Measurements from ENCODE around the gene GSC2. TPM values are rescaled to one million over a fixed set of nuclear protein-coding genes. Genes with fewer than 3 reads are reported as not detected.

GSC2 gene
- total RNA-seq, 3 donors from 2014 or later (not counting 1 experiment from before 2014, with no cell fraction given) = not detected

DNA sequence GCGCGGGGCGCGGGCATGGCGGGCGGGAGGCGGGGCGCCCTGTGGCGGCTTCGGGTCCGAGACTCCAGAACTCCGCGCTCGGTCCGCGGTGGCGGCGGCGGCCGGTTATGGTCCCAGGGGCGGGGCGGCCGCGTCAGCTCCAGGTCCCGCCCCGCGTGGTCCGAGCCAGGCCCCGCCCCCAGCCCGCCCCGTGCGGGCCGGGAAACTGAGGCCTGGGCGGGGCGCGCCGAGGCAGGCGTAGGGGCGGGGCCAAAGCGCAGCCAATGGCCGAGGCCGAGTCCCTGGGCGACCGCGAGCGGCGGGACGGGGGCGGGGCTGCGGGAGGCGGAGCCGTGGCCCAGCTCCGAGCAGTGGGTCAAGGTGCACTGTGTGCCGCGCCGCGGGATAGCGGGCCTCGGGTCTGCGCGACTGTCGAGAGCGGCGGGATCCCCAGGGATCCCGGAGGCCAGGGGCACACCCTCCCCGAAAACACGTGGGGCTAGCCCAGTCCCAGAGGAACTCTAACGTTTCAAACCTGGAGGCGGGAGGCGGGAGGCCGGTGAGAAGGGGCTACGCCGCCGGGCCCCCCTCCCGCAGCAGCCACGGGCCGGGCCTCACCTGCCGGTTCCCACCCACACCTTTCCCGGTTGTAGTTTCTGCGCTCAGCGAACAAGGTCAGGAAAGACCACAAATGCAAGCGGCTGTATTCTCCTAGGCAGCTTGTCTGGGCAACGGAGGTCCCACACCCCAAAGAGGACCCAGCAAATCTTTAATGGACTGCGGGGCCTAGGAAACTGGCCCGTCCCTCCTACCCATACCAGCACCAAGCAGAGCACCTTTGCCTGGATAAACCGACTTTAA, 28.8 kb upstream of the GSC2 start, which contains the start of gene SLC25A1:
Gene SLC25A1, minus strand, starts transcription at position 80 of the 840 bp plus-strand sequence. Its CDS starts 63 bp downstream, at position 17.
- Mint-ChIP-seq H3K27ac (peak within 1 kb of the TSS; percentile 46 to 79), H3K27me3 (ENCODE audit: low read depth in 2 of 2) (no peaks in the 10 kb centered on the region), H3K36me3 (no peaks in the 10 kb centered on the region), H3K9me3 (no peaks in the 10 kb centered on the region), H3K4me1 (peaks cover 6 to 11% of the 10 kb centered on the region in 2 donors), H3K4me3 (peak within 1 kb of the TSS; percentile 88)
- peak within 1 kb of the TSS; percentile 66 for H3K4me3 ChIP-seq (ENCODE audit: low read length)
- no peaks in the 10 kb centered on the region for H3K27me3 ChIP-seq (ENCODE audit: control insufficient read depth, insufficient read depth, low read length)
- TF ChIP-seq, protein P1, sequence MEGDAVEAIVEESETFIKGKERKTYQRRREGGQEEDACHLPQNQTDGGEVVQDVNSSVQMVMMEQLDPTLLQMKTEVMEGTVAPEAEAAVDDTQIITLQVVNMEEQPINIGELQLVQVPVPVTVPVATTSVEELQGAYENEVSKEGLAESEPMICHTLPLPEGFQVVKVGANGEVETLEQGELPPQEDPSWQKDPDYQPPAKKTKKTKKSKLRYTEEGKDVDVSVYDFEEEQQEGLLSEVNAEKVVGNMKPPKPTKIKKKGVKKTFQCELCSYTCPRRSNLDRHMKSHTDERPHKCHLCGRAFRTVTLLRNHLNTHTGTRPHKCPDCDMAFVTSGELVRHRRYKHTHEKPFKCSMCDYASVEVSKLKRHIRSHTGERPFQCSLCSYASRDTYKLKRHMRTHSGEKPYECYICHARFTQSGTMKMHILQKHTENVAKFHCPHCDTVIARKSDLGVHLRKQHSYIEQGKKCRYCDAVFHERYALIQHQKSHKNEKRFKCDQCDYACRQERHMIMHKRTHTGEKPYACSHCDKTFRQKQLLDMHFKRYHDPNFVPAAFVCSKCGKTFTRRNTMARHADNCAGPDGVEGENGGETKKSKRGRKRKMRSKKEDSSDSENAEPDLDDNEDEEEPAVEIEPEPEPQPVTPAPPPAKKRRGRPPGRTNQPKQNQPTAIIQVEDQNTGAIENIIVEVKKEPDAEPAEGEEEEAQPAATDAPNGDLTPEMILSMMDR (IDR thresholded peaks at IDR 0.05) = no peak
- no peaks in the 10 kb centered on the region for H3K36me3 ChIP-seq (ENCODE audit: control insufficient read depth, insufficient read depth, low read length)
- under 1% methylated on average over 86 of the region's 86 CpGs for WGBS (ENCODE audit: insufficient coverage)
- intact Hi-C loops (cut with micrococcal nuclease) = loop anchor here (2.0 kb wide), 2 partner anchors 56 to 300 kb away; partner anchors contain the start of genes CDC45, DGCR2 and UFD1
- DNase-seq (peak; percentile 58 to 86), ATAC-seq (peak; percentile 68 to 80 (median 79))
- peak within 1 kb of the TSS; percentile 45 for H3K27ac ChIP-seq (ENCODE audit: low read length)
- H3K4me1 ChIP-seq (ENCODE audit: control insufficient read depth, insufficient read depth, low read length) = peaks cover 30% of the 10 kb centered on the region
- no peaks in the 10 kb centered on the region for H3K9me3 ChIP-seq (ENCODE audit: control insufficient read depth, insufficient read depth, low read length)

DNA sequence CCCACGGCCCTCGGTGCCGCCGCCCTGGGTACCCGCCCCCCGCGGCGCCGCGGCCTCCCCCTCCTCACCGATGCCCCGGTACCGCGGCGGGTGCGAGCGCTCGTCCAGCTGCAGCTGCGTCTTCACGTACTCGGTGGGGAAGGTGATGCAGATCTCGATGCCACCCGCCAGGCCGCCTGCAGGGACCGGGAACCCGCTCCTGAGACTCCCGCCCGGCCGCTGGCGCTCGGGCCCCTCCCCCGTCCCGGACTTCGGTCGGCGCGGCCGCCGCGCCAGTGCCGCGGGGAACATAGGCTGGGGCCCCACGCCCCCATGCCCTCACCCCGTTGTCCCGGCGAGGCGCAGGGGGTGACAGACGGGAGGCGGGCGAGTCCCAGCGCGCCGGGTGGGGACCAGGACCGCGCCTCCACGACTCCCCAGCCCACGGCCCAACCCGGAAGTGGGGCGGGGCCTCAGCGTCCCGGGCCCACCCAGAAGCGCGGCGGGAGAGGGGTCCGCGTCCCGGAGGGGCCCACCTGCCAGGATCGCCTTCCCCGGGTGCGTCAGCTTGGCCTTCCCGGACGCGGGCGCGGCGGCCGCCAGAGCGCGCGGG, 28.1 kb upstream of the GSC2 start:
- TF ChIP-seq, protein P1 (IDR thresholded peaks at IDR 0.05) = no peak
- DNase-seq (peak; percentile 43 to 78), ATAC-seq (peak; percentile 61 to 69 (median 63))
- Mint-ChIP-seq H3K4me1 (peaks cover 6 to 15% of the 10 kb centered on the region in 2 donors), H3K27me3 (ENCODE audit: low read depth in 2 of 2) (no peaks in the 10 kb centered on the region), H3K4me3 (peak overlapping the region; percentile 68), H3K27ac (no peak overlapping the region), H3K9me3 (no peaks in the 10 kb centered on the region), H3K36me3 (no peaks in the 10 kb centered on the region)
- intact Hi-C loops (cut with micrococcal nuclease) = loop anchor here (2.0 kb wide), 2 partner anchors 55 to 301 kb away; partner anchors contain the start of genes CDC45, DGCR2 and UFD1
- no peak overlapping the region for H3K27ac ChIP-seq (ENCODE audit: low read length)
- H3K4me3 ChIP-seq (ENCODE audit: low read length) = peak overlapping the region; percentile 39
- no peaks in the 10 kb centered on the region for H3K27me3 ChIP-seq (ENCODE audit: control insufficient read depth, insufficient read depth, low read length)
- under 1% methylated on average over 80 of the region's 80 CpGs for WGBS (ENCODE audit: insufficient coverage)
- H3K4me1 ChIP-seq (ENCODE audit: control insufficient read depth, insufficient read depth, low read length) = peaks cover 37% of the 10 kb centered on the region
- no peaks in the 10 kb centered on the region for H3K36me3 ChIP-seq (ENCODE audit: control insufficient read depth, insufficient read depth, low read length)
- H3K9me3 ChIP-seq (ENCODE audit: control insufficient read depth, insufficient read depth, low read length) = no peaks in the 10 kb centered on the region

DNA sequence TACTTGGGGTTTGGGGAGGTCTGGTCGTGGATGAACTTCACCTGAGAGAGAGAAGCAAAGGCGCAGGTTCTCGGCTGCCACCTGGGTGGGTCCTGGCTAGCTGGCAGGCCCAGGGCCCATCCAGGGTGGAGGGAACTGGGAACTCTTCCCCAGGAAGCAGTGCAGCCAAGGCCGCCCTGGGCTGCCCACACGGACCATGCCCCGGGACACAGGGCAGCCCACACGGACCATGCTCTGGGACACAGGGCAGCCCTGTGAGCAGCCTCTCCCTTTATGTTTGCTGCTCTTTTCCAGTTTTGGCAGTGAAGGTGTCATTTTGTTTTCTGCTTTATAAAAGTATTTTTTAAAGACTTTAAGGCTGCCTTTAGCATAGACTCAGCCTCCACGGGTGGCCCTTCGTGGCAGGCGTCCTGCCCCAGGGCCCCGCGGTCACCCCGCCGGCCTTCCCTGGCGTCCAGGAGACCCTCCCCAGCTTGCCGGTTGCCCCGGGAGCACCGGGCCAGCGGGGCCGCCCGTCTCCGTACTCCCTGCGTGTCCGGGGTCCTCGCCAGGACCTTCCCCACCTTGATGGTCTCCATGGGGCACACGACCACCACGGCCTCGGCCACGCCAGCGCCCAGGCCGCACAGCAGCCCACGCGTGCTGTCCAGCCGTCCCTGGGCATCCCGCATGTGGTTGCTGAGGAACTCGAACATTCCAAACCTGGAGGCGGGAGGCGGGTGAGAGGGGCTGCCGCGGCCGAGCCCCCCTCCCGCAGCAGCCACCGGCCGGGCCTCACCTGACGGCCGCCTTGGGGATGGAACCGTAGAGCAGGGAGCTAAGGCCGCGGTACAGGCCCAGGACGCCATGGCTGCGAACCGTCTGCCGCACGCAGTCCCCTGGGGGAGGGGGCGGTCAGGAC, 27.3 kb upstream of the GSC2 start:
- TF ChIP-seq, protein P1 (IDR thresholded peaks at IDR 0.05) = no peak
- WGBS (ENCODE audit: insufficient coverage) = 56% methylated on average over 55 of the region's 55 CpGs
- H3K27me3 ChIP-seq (ENCODE audit: control insufficient read depth, insufficient read depth, low read length) = no peaks in the 10 kb centered on the region
- Mint-ChIP-seq H3K27me3 (ENCODE audit: low read depth in 2 of 2) (no peaks in the 10 kb centered on the region), H3K36me3 (no peaks in the 10 kb centered on the region), H3K27ac (peak overlapping the region in 1 of 2 donors; percentile 14), H3K4me1 (peaks cover 10 to 23% of the 10 kb centered on the region in 2 donors), H3K4me3 (peak overlapping the region; percentile 68), H3K9me3 (no peaks in the 10 kb centered on the region)
- H3K4me1 ChIP-seq (ENCODE audit: control insufficient read depth, insufficient read depth, low read length) = peaks cover 44% of the 10 kb centered on the region
- no peak overlapping the region for H3K27ac ChIP-seq (ENCODE audit: low read length)
- H3K9me3 ChIP-seq (ENCODE audit: control insufficient read depth, insufficient read depth, low read length) = no peaks in the 10 kb centered on the region
- H3K4me3 ChIP-seq (ENCODE audit: low read length) = peak overlapping the region; percentile 39
- ATAC-seq (no peak), DNase-seq (no peak)
- H3K36me3 ChIP-seq (ENCODE audit: control insufficient read depth, insufficient read depth, low read length) = no peaks in the 10 kb centered on the region
- intact Hi-C loops (cut with micrococcal nuclease) = loop anchor here (2.0 kb wide), 2 partner anchors 55 to 301 kb away; partner anchors contain the start of genes CDC45, DGCR2 and UFD1

All from natural killer cell (primary cell).